Activated CD8-positive, alpha-beta memory T cell treated with anti-CD3 and anti-CD28 coated beads for 24 hours (primary cell): ENCODE data around the gene RFFL.
"Not testable (repeated sequence)": the region's sequence is repeated elsewhere in the genome, so short reads cannot be mapped to it uniquely, and the experiment has no call there.

Experiments
- DNase-seq: peaks from one replicate; pipeline ENCODE4 v3.0.0-alpha.2; 2020

Gene RFFL

GRCh38 chr17:35063514-35064223, at the start of gene RFFL:
RFFL (minus strand) TSS chr17:35063707; CDS start chr17:35026553, 37,154 bp downstream.
- DNase-seq, result peak; percentile 87

- DNase-seq, result not testable (repeated sequence)
These were observed 47.3 kb upstream of the RFFL start for GRCh38 chr17:35110791-35111190.

GRCh38 chr17:35104844-35105450, 41.4 kb upstream of the RFFL start:
- DNase-seq, result no peak

GRCh38 chr17:35103271-35103670, 39.8 kb upstream of the RFFL start:
- DNase-seq, result no peak

GRCh38 chr17:35101725-35102124, 38.2 kb upstream of the RFFL start:
- DNase-seq, result no peak

- DNase-seq, result no peak
These were observed 37.5 kb upstream of the RFFL start for GRCh38 chr17:35101036-35101435.

GRCh38 chr17:35099908-35100307, 36.4 kb upstream of the RFFL start:
- no peak for DNase-seq

- DNase-seq, result no peak
These were observed 34.3 kb upstream of the RFFL start for GRCh38 chr17:35097776-35098175.

- no peak for DNase-seq
These were observed 32.2 kb upstream of the RFFL start for GRCh38 chr17:35095741-35096140.

- DNase-seq, result no peak
These were observed 31.4 kb upstream of the RFFL start for GRCh38 chr17:35094902-35095301.

GRCh38 chr17:35090707-35091106, 27.2 kb upstream of the RFFL start:
- DNase-seq, result not testable (repeated sequence)

GRCh38 chr17:35089586-35090296, 26.2 kb upstream of the RFFL start:
- no peak for DNase-seq

- peak; percentile 96 for DNase-seq
These were observed 25.5 kb upstream of the RFFL start for GRCh38 chr17:35088881-35089585.

- DNase-seq, result no peak
These were observed 24.9 kb upstream of the RFFL start for GRCh38 chr17:35088356-35088880.

- DNase-seq, result peak; percentile 67
These were observed 24.3 kb upstream of the RFFL start for GRCh38 chr17:35087731-35088355.

GRCh38 chr17:35086931-35087573, 23.5 kb upstream of the RFFL start:
- DNase-seq, result no peak

GRCh38 chr17:35086164-35086563, 22.7 kb upstream of the RFFL start:
- no peak for DNase-seq

- no peak for DNase-seq
These were observed 21.5 kb upstream of the RFFL start for GRCh38 chr17:35084987-35085386.

GRCh38 chr17:35083071-35083470, 19.6 kb upstream of the RFFL start:
- no peak for DNase-seq

GRCh38 chr17:35082073-35082657, 18.7 kb upstream of the RFFL start:
- DNase-seq, result no peak

GRCh38 chr17:35081638-35082037, 18.1 kb upstream of the RFFL start:
- DNase-seq, result no peak

- no peak for DNase-seq
These were observed 17.0 kb upstream of the RFFL start for GRCh38 chr17:35080536-35080935.
